ENCODE data around the gene TMPRSS11D.

Gene TMPRSS11D, protein sequence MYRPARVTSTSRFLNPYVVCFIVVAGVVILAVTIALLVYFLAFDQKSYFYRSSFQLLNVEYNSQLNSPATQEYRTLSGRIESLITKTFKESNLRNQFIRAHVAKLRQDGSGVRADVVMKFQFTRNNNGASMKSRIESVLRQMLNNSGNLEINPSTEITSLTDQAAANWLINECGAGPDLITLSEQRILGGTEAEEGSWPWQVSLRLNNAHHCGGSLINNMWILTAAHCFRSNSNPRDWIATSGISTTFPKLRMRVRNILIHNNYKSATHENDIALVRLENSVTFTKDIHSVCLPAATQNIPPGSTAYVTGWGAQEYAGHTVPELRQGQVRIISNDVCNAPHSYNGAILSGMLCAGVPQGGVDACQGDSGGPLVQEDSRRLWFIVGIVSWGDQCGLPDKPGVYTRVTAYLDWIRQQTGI

DNA sequence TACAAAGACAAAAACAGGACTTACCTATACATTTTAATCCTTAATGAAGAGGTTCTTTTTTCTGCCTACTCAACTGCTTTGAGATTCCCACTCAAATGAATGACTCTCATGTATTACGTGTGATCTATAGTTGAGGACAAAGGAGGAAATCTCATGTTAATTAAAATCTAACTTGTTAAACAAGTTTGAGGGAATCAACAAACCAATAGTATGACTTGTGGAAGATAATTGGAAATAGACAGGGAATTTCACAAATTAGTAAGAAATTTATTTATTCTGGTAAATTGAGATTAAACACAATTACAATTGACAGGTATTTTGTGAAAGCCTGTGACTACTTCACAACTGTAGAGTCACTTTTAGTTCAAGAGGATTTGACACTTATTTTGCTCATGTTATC lies at the start of gene TMPRSS11D:
Gene TMPRSS11D (minus strand): TSS at position 101 of the 400 bp plus-strand sequence. CDS start 69 bp downstream, at position 32.
- no peak for DNase-seq

DNA sequence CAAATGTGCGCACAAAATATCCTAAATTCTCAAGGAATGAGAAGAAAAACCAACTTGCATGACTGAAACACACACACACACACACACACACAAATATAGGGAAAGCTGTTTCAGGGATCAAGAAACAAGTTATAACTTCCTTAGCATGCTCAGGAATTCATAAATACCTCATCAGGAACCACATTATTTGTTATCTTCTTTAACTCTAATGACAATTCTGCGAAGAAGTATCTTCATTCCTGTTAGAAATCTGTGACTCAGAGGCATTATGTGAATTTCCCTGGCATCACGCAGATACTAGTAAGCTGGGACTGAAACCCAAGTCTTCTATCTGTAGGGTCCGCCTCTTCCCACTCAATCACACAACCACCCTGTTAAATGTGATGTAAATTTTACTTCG lies 49.2 kb upstream of the TMPRSS11D start:
- no peak for DNase-seq

DNA sequence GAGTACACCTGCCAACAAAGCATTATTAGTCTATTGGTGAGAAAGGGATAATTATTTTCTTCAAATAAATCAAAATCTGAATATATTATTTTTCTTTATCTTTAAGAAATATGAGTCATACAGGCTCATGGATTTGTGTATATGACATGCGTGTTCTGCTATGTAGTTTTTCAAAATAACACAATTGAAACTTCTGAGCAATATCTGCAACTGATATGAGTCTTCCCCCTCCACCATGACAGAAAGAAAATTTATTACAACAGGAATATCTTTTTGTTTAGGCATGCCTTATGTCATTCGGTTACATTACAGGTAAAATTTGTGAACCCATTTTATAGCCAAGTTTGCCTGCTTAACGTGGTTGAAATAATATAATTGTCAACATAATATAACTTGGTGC lies 47.5 kb upstream of the TMPRSS11D start:
- no peak for DNase-seq

DNA sequence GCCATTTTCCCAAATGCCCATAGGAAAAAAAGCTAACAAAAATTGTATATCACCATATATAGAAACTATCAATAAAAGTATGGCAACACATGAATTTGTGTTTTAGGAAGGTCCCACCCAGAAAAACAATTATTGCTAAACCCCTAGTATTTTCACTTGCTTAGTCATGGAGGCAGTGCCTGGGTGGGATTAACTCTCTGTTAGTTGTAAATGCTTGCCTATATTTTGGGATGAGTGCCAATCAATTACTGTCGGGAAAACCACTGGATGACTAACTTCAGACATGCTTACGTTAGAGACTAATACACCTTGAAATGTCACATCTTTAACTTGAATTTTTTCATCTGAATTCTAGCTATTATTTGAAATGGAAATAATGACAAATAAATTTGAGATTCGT lies 45.6 kb upstream of the TMPRSS11D start:
- DNase-seq: no peak

DNA sequence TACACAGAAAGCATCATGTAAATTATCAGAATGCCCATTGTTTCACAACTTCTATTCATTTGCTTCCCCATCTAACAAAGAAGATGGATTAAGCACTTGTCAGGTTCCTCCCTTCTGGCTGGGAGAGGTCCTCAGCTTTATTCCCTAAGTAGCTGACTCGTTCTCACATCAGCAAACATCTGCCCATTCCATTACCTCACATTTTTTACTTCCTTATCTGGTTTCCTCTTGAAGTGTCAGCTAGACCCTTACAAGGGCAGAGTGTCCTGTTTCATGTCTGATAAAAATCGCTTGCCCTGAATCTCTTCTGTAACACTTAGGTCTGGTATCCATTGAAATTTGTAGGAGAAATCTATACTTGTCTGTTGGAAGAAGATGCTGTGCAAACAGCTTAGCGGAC lies 44.7 kb upstream of the TMPRSS11D start:
- no peak for DNase-seq

DNA sequence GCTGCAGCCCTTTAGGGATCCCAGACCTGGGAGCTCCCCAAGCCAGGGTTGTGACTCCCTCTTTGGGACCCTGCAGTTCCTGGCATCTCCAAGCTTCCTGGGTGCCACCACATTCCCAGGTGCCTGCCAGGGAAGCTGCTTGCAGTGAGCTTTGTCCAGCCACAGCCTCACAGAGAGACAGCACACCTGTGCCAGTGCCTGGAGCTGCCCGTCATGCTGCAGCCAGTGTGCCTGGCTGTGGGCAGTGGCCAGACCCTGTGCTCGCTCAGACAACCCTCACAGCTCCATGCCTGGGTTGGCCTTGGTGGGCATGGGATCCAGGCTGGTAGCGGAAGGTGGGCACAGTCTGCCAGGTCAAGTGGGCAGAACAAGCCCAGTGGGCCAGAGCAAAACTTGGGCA lies 43.4 kb upstream of the TMPRSS11D start:
- DNase-seq: no peak

DNA sequence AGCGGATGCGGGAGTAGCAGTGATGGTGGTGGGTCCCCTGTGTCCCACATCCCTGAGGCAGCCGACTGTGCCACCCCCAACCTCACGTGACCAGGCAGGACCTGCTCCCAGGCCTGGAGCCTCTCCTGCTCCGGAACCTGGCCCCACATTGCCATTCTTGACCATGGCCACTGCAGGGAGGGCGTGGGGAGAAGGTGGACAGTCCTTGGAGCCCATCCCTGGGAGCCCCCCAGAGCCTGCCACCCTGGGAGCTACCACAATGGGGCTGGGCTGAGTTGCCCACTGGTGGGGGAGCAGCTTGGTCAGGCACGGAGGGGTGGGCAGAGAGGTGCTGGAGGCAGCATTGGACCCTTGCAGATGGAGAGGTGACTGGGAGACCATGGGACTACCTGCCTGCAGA lies 42.7 kb upstream of the TMPRSS11D start:
- DNase-seq: no peak

DNA sequence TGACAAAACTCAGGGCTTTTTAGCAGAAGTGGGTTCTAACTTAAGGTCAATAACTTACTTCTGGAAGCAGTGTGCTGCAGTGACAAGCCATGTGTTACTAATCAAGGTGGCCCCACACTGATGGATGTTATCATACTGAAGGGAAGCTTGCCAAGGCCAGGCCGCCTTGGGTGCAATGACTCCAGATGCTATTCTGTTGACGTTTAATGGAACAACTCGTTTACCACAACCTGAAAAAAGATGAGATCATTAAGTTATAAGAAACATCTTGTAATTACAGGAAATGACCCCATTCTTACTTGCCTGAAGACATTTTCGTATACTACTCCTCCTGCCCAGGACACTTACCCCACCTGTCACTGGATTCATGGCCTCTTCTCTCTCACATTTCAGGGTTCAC lies 38.9 kb upstream of the TMPRSS11D start:
- no peak for DNase-seq

DNA sequence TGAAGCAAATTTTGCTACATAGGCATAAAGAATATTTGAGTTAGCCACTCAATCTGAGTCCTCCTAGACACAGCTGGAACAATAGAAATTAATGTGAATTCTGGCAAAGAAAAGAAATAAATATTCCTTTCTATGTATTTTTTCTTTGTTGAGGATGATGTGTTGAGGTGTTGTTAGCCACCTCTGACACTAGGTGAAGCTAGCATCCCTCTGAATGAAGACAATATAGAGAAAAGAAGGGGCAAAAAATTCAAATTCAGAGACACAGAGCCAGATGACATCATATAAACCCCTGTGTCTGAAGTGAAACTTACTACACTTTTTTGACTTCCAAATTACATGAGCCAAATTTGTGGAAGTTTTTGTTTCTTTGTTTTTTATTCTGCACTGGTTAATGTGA lies 34.6 kb upstream of the TMPRSS11D start:
- DNase-seq: no peak

DNA sequence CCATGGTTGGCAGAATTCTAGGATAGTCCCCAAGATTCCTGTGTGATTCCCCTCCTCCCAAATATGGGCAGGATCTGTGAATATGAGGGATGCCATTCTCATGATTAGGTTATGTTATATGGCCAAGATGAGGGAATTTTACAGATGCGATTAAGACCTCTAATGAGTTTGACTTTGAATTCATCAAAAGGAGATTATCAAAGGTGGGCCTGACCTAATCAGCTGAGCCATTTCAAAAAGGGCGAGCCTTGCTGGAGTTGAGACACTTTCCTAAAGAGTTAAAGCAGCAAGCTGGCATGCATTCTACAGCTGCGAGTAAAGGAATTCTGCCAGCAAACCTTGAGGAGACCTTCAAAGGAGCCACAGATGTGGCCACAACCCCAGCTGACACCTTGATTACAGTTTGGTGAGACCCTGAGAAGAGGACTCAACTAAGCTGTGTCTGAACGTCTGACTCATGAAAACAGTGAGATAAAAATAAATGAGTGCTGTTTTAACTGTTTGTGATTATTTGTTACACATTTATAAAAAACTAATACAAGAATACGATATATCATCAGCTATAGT lies 31.7 kb upstream of the TMPRSS11D start:
- no peak for DNase-seq

DNA sequence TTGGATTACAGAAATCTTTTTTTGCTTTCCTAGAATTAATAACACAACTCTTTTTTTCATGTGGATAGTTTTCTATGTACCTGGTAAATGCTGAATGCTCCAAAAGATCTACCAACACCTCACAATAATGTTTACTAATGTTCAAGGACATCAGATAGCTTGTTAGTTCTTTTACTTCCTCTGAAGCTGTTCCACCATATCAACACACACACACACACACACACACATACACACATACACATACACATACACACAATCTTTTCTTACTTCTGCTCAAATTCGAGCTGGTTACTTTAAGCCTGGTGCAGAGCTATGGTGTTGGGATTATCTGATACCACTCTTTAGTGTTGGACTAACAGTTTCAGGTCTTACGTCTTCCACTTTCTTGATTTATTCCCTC lies 28.3 kb upstream of the TMPRSS11D start:
- no peak for DNase-seq

DNA sequence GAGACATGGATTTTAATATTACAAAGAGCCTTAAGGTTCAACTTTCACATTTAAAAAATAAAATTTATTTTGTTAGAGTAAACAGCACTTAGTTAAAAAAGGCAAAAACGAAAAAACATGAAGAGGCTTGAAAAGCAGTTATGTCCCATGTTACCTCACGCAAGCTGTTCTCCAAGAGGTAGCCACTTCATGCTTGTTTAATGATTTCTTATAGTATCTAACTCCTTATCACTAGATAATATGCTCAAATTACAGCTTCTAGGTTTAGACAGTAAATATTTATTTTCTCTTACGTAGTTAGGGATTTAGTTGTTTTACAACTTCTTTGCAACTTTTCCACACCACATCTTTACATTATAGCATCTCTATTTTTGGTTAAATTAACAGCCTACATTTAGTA lies 27.8 kb upstream of the TMPRSS11D start:
- no peak for DNase-seq

DNA sequence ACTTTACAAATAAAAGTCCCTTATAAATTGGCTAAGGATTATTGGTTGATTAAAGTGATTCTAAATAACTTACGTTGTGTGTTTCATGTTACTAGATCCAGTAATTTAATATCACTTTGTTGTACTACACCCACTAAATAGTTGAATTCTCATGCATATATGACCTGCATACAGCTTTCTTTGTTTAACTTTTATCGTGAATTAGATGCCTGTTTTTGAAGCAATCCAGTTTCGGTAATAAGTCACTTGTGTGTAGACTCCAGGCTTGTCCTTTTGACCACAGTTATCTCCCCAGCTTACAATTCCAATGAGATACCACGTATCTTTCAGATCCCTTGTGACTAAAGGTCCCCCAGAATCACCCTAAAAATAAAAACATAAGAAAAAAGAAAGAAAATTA lies 27.3 kb upstream of the TMPRSS11D start:
- no peak for DNase-seq

DNA sequence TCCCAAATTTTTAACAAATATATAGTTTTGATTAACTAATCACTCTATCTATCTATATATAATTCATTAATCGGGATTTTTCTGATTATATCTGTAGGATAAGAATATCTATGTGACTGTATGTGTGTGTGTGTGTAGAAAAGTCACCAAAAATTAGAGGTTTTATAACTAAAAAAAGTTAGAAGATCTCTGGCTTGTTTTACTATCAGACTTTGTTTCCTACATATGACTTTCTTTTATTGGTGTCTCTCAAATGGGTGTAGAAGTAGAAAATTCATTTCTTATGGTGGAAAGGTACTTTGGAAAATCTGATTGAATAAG lies 26.7 kb upstream of the TMPRSS11D start:
- no peak for DNase-seq

DNA sequence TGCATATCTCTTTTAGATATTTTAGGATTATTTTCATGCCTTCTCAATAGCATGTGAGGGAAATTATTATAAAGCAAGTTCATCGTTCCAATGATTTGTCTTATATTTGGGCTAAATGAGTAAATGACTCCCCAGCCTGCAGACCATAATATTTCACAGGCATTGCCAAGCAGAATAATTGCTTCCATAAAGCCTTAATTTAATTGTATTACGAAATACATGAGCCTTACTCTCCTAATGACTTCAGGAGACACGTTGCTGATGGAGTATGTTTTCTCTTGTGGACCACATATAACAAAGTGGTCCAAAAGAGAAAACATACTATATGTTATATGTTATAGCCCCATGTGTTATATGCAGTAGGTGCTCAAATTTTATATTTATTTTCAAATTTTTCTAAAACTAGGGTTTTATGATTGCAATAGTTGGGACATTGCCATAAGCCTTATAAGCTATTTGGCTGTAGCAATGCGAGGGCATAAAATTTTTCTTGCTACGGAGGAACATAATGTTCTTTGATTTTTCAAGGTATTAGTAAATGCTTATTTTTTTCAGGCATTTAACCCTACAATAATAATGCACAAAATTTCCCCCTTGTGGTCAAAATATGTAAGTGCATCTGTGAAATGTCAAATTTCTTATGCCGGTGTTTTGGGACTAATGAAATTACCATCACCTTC lies 26.2 kb upstream of the TMPRSS11D start:
- no peak for DNase-seq

DNA sequence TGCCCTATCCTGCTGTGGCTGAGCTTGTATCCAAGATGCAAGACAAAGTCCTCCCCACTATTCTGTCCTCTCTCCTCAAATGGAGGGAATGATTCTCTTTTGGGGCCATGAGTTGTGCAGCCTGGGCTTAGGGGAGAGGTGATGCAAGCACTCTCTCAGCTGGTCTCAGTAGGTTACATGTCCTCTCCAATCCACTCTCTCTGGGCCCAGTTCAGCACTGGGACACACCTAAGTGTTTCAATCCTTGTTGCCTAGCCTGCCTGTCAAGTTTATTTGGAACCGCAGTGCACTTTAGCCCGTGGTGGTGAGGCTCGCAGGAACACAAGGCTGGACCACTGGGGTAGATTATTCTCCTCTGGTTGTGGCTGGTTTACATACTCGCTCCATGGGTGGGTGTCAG lies 23.8 kb upstream of the TMPRSS11D start:
- no peak for DNase-seq

DNA sequence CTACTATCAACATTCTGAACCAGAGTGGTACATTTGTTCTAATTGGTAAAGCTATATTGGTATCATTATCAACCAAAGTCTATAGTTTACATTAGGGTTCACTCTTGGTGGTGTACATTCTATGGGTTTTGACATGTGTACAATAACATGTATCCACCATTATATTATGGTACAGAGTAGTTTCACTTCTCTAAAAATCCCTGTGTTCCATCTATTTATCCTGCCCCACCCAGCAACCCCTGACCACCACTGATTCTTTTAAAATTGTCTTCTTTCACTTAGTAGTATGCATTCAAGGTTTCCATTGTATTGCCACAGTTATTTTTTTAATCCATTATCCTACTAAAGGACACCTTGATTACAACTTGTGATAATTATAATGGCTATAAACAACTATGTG lies 15.3 kb upstream of the TMPRSS11D start:
- no peak for DNase-seq

DNA sequence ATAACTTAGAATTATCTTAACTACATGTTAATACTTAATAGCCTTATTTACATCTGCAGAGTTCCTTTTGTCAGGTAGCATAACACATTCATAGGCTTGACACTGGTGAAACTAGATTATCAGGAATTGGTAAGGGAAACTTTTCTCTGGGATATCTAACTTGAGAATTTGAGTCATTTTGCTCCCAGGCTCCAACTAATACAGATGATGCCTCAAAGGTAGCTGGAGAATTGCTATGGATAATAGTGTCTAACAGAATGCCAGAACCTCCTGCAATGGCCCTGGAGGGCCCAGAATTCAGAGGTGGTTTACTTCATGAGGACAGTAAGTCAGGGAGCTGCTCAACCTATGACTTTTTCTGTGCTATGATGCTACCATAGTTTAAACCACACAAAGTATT lies 13.9 kb upstream of the TMPRSS11D start:
- DNase-seq: no peak

DNA sequence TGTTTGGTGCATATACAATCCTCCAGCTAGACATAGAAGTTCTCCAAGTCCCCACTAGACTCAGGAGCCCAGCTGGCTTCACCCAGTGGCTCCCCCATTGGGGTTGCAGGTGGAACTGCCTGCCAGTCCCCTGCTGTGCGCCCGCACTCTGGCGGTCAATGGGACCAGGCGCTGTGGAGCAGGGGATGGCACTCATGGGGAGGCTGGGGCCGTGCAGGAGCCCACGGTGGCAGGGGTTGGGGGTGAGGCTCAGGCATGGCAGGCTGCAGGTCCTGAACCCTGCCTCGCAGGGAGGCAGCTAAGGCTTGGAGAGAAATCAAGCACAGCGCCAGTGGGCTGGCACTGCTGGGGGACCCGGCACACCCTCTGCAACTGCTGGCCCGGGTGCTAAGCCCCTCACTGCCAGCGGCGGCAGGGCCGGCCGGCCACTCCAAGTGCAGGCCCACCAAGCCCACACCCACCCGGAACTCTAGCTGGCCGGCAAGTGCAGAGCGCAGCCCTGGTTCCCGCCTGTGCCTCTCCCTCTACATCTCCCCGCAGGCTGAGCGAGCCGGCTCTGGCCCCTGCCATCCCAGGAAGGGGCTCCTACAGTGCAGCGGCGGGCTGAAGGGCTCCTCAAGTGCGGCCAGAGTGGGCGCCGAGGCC lies 12.7 kb upstream of the TMPRSS11D start:
- DNase-seq: no peak

DNA sequence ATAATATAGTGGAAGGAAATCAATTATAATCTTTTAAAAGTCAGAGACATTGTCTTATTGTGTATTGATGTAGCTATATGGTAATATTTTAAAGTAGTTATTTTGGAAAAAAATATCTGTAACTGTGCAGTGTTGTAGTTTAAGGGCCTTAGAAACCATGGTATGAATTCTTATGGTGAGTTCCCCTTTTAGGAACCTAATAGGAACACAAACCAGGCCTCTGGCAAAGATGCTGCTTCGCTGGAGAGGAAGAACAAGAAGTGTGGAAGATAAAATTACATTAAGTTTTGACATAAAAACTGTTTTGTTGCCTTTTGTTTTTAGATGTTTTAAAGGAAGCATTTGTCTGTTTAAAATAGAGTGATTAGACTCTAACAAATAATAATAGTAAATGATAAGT lies 10.9 kb upstream of the TMPRSS11D start:
- DNase-seq: no peak

DNA sequence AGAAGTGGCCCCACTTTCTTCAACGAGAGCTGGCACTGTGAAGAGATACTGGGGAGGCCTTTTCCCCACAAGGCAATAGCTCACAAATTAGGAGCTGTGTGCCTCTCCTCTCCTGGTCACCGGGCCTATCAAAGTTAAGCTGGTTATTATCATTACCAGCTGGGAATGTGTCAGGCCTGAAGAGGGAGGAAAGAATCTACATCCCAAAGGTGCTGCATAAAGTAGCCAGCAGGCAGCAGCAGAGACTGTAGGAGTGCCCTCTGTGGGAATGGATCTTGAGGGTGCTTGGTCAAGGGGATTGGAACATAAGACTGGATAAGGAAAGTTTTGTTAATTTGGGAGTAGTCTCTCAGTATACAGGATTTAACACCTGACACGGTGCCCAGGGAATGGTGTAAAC lies 9.1 kb upstream of the TMPRSS11D start:
- DNase-seq: no peak

DNA sequence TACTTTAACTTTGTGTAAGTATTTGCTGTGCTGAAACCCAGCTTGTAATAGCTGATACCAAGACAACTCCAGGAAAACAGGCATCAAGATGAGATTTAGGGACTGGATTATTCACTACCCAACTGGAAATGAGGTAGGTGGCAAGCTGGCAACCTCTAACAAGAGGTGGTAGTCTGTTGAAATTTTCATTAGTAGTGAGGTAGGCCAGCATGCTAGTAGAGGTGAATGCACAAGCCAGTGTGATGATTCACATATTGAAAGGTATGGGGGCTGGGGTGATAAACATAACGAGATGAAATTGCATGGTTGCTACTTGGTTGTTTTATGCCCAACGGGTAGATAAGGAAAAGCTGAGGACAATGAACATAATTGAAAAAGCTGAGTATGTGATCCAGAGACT lies 8.5 kb upstream of the TMPRSS11D start:
- no peak for DNase-seq

DNA sequence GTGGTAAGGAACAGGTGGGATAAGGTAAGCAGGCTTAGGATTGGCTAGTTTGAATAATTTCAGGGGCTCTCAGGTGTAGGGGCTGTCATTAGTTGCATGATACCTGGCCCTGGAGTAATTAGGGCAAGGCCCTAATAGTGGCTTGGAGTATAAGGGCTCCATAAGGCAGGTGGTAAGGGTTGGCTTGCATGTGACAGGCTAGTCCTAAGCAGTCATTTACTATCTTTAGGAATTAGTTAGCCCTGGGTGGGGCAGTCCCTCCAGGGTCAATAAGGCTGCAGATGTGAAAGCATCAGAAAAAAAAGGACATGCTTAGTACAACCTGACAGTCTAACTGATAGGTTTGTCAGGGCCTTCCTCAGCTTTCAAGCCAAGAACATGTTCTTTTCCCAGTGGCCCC lies 7.8 kb upstream of the TMPRSS11D start:
- no peak for DNase-seq

DNA sequence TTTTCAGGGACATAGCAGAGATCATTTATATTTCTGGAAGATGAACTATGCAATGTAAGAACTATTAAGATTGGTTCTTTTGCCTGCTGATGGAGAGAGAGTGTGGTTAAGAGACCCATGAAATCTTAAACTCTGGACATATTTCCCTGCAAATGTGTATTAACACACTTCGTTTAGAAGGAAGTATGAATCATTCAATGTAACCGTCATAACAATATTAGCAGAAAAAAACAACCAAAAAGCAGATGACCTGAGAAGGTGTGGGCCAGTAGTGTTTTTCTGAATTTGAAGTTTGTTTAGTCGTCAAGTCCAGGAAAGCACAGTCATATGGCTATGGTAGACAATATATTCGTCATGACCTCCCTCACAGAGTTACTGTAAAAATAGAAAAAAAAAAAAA lies 2.5 kb upstream of the TMPRSS11D start:
- no peak for DNase-seq
